Effector CD4-positive, alpha-beta T cell (primary cell): ENCODE measurements around the gene NTNG1.

Experiments used
- DNase-seq: peaks from one replicate; pipeline ENCODE4 v3.0.0-alpha.2; 2020

NTNG1 gene

DNA sequence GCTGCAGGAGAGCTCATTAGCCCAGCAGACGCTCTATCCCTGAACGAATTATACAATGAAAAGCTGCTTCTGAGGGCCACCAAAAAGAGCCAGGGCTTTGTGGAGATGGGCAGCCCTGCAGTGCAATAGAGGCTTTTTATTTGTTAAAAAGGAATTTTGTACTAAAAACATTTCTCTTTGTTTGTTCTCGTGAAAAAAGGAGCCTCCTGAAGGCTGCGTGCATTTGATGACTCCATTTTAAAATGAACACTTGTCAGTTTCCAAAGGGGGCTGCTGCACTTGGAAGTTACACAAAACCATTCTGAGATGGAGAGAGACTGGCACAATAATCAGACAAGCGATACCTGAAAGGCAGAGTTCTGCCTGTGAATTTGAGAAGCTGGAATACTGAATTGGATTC is 202.8 kb downstream of the NTNG1 start:
- DNase-seq, result no peak

DNA sequence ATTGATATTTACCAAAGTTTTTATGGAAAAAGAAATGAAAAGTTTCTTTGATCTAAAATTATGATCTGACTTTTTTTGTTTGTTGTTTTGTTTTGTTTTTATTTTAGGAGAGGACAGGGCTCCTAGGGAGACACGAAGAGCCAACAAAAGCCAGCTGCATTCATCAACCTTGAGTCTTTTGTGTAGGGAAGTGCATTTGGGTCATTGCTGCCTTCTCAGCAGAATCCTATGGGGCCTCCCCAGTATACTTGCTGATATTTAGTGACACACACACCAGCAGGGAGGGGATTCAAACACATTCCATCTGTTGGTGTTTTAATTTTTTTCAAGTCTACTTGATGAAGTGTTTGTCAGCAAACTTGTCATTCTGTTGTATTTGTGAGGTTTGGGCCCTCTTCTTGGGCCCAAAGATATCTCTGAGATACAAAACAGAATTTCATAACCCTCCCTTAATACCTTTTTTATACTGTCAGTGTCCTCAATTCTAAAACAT is 203.5 kb downstream of the NTNG1 start:
- no peak for DNase-seq

DNA sequence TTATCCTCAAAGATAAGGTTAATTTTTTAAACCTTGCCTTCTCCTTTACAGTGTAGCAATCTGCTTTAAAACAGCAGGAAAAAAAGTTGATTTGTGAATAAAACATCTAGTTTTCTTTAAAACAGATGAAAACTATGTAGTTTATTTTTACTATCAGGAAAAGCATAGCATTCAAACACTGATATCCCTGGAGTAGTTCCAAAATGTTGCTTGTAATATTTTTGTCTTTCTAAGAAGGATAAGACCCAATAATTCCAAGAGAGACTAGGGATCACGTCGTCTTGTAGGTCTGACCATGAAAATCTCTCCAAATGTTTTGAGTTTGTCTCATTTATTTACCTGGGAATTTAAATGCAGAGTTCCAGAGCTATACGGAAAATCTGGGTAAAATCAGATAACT is 204.0 kb downstream of the NTNG1 start:
- no peak for DNase-seq

DNA sequence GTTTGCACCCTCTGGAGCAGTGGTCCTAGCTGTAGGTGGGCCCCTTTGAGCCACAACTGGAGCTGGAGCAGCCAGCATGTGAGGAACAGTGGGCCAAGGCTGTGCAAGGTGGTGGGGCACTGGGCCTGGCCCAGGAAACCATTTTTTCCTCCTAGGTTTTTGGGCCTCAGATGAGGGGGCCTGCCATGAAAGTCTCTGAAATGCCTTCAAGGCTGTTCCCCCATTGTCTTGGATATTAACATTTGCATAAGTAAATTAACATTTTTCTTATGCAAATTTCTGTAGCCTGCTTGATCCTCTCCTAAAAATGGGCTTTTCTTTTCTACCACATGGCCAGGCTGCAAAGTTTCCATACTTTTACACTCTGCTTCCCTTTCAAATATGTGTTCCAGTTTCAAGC is 212.0 kb downstream of the NTNG1 start:
- DNase-seq, result no peak

DNA sequence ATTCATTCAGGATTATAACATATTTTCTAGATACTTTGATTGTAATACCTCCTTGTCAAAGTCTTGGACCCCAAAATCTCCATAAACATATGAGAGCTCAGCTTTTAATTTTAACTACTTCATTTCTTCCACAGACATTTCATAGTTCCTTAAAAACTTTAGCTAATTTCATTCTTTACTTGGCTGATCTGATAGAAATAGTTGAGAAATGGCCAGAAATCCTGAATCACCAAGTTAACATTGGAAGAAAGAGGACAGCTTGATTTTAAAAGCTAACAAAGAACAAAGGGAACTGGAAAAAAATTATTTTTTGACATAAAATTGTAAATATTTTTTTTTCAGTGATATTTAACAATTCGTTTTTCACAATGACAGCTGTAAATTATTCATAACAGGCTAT is 216.5 kb downstream of the NTNG1 start:
- no peak for DNase-seq

DNA sequence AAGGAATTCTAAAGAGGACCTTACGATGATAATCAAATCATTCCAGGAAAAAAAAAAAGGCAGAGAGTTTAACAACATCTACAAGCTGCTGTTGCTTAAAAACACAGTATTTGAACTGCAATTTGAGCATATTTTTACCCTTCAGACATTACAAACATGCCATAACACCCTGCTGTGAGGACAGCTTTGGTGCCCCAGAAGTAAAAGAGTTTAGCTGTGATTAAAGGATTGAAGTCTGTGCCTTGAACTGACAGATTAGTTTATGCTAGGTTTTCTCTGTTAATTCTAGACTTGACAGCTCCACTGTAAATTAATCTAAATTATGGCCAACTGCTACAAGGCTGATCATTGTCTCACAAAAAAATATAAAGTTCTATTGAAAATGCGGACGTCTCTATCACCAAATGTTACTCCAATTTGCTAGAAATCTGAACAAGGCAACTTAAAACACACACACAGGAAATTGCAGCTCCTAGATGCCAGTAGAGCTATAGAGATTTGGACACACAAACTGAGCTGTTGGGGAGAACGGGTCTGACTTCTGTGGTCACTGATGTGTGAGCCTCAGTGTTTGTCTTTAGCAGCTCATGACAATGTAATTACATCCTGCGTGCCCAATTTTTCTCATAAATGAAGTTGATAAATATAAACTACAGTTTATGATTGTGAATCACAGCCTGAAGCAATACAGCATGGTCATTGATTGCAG is 217.9 kb downstream of the NTNG1 start:
- DNase-seq, result no peak

DNA sequence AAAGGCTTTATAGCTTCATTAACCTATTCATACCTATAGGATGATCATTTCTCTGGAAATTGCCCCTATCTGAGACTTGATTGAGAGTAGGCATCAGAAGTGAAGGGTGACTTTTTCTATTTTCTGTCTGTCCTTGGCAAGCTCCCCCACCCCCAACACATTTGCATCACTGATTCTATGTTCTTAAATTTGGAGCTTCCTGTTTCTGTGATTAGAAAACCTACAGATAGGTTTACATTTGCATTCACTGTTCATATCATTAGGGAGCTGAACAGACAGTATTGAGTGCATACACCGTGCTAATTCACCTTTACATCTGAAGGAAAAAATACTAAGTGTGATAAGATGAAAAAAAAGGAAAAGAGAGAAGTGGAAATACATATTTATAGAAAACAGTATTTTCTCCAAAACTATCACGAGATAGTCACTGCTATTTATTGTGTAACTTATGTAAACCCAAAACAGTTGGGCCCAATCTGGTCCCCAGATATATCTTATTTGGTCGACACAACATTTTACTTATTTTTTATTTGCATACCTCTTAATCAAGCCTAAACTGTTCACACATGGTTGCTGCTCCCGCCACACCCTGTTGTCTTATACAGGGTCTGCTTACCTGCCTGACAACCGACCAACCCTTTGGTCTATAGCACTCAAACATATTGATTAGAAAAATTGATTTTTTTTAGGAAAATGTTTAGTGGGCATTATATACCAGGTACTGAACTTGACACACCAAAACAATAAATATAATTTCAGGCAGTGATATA is 218.8 kb downstream of the NTNG1 start:
- no peak for DNase-seq

DNA sequence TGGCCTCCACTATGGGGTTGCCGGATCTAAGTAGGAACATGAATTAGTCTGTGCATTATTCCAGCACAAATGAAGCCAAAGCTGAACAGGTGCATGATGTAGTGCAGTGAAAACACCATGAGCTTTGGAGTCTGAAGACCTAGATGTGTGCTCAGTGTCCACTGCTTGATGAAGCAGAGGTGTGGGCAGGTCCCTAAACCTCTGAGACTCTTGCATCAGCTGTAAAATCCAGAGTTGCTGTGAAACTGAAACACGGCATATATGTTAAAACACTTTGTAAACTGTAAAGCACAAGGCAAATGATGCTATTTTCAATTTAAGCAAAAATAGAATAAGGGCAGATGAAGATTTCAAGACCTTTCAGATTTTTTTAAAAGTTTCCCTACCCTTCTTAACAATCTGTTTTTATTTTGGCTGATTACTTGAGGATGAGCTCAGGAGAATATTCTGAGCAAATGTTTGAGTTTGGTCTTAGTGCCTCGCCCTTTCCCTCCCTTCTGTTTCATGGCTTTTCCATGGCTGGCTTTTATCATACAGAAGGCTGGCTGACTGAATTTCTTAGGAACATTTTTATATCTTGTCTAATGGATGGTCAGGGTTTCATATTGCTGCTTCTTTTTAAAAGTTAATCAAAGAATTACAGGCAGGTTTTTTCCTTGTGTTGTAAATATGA is 221.8 kb downstream of the NTNG1 start:
- no peak for DNase-seq

DNA sequence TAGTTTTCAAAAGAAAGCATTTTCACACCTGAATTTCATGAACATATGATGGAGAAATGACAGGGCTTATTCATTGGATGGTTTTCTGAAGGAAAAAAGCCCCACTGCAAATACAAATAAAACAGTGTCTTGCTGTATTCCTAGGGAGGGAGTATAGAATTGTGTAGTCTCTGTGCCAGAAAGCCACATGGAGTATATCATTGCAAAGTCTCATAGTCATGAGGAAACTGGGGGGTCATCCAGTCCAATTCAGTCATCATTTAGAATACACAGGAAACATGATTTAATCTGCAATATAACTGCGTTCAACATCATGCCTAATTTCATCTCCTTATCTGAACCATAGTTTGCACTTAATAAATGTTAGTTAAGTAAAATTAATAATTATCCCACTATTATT is 222.3 kb downstream of the NTNG1 start:
- no peak for DNase-seq

DNA sequence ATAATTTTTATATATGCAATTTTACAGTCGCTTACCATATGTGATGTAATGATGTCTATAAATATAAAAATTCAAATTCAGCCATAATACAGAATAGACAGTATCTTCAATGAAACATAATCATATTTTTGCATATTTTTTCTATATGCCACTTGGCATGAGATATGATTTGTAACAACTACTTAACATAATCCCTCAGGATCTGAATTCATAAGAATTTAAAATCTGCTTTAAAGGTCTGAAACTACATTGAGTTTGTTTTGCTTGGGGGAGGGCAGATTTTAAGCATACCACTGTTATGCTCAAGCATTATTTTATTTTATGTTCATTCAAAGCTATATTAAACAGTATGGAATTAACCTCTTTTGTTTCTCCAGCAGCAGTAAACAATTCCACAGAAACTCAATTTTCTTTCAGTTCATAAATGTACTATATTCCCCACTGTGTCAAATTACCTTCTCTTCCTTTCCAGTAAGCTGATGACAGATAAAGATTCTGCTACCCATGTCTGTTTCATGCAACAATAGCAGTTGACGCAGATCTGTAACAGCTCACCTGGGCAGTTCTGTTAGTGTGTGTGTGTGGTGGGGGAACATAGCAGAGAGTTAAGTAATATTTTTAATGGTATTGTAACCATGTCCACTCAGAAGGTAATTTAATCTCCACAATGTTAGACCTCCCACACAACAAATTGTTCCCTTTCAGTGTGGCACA is 224.8 kb downstream of the NTNG1 start:
- no peak for DNase-seq

DNA sequence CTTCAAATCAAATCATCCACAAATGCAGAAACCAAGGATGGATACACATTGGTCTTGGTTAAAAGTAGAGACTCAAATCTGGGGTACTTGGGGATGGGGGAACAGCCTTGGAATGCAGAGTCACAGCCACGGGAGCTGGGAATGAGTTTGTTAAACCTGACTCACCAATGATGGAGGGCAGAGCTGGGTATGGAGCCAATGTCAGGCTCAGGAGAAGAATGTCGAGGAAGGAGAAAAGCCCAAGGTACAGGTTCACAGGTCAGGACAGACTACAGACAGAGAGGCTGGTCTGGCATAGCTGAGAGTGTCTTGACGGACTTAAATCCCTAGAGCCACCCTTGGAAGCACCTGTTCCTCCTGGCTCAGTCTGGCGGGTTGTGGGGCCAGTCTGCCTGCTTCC is 237.6 kb downstream of the NTNG1 start:
- DNase-seq, result no peak

DNA sequence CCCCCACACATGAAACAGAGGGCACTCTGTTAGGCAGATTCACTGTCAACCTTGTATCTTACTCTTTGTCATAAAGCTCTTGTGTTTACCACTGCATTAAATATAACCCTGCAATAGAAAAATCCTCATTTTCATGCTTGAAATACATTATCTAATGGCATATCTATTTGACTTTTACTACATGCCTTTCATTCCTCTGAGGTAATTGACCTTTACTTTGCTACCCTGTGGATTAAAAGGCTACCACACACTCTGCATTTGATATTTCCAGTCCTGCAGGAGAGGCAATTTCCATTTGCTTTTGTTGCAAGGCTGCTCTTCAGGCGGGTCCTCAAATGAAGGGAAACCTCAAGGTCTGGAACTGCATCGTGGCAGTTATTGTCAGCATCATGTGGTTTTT is 238.0 kb downstream of the NTNG1 start:
- DNase-seq, result no peak

DNA sequence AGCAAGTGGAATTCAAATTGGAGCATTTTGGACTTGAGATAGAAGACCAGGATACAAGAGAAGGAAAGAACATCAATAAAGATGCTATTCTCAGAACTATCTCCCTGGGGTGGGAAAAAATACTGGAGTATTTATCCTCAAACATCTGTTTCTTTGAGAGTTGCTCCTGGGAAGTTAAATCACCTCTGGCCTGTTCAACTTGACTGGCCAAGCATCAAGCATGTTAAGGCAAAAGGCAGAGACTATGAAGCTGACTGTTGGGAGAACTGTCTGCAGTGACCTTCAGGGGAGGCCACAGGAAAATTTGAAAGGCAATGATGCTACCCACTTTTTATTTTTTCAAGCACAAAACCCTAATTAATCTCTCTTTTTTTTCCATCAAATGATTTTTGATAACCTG is 239.0 kb downstream of the NTNG1 start:
- no peak for DNase-seq

DNA sequence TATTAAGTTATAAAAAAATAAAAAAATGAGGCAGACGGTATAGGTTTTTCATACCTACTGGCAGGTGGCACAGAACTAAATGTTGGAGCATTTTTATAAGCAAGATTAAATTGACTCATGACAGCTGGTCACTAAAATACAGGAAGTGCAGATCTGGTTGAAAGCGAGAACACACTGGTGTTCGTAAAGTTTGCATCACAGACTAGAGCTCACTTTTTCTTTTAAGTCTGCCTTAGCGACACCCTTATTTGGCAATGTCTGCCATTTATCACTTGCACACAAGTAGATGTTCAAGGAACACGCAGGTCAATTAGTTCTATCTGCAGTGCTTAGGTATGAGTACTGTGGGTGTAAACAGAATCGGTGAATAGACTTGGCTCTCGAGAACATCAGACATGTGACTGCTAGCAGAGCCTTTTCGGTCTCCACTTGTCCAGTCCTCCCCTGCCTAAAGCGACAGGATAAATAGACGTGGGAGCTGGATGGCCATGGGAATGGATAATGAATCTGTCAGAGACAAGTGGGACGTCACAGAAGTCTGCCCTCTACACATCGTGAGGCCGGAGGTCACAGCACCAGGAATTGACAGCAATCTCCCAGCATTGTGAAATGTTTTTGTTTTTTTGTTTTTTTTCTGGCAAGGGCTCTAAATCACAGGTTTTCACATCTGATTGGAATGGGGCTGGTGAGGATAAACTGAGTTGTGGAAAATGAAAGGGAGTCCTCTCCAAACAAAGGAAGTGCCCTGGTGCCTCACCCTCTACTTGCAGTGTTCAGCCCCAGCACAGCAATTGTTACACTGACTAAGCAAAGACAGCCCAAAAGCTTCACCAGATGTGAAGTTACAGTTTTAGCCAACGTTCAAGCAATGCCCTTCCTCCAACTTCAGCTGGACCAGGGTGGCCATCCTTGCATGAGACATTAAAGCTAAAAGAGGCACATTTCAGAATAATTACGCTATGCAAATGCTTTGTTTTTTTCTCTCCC is 248.9 kb downstream of the NTNG1 start:
- no peak for DNase-seq

DNA sequence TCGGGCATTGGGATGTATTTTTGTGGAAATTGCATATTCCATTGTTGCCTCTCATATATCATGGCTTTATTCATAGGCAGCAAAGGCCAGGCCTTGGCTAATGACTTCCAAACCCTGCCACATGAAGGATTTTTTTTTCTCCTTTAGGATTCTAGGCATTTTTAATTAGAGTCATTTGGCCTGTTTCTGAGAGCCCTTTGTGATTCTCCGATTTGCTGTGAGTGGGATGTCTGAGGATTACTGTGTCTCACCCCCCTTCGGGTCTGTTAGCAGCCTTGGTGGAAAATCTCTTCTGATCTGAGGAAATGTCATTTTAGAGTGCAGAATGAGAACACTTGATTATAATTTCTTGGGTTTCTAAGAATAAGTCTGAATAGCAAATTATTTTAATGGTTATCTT is 253.5 kb downstream of the NTNG1 start:
- DNase-seq, result no peak

DNA sequence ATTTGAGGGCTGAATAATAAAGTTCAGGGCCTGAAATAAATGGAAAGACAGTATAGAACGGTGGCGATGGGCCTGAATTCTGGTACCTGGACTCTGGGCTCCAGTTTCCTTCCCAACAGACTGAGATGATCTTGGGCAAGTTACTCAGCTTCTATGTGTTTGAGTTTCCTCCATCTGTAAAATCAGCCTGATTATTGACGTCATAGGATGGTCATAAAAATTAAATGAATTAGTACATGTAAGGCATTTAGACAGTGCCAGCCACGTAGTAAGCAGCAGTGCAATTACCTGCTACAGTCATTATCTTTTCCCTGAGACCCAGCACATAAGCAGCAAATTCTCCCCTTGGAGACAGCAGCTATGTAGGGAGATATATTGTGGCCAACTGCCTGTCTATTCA is 260.9 kb downstream of the NTNG1 start:
- no peak for DNase-seq

DNA sequence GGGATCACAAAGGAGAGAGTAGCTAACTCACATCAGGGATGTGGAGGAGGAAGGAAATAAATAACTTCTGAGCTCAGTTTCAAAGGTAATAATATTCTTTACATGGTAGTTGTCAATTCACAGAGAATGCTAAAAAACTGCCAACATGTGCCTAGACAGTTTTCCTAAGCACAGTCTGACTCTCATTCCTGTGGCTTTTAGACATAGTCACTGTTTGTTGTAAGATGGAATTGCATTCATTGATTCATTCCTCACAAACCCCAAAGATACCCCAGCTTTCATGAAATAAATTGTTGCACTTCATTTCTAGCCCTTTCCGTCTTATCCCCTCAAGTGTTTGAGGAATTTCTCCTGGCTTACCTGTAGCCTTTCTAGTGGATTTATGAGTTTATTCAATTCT is 263.9 kb downstream of the NTNG1 start:
- no peak for DNase-seq

DNA sequence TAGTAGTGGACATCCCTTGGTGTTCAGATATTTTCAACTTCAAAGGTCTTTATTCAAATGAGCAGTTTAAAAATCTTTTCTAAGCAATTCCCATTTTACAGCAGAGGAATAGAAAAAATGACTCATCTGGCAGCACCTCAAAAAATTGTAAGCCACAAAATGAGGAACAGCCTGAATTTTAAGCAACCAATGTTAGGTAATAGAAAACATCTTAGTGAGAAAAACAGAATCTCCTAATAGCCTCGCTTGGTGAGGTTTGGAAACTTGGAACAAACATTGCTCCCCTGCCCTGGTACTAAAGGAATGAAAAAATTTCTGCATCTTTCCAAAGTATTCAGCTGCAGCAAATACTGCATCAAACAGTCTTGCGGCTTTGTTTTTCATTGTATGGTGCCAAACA is 264.4 kb downstream of the NTNG1 start:
- no peak for DNase-seq

DNA sequence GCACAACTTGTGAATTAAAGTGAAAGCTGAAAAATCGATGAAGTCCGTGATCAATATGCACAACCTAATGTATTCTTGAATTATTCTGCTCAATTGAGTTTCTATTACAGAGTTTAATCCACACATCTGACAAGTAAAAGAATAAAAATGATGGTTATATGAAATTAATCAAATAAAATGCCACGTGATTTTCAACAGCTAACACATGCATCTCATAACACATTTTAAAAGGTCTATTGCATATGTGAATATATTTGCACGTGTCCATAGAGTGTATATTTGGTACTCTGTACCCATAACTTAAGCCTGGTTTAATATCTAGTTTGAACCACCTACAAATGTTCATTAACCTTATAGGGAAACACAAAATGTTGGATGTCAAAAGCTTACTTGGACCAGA is 266.2 kb downstream of the NTNG1 start:
- DNase-seq, result no peak

DNA sequence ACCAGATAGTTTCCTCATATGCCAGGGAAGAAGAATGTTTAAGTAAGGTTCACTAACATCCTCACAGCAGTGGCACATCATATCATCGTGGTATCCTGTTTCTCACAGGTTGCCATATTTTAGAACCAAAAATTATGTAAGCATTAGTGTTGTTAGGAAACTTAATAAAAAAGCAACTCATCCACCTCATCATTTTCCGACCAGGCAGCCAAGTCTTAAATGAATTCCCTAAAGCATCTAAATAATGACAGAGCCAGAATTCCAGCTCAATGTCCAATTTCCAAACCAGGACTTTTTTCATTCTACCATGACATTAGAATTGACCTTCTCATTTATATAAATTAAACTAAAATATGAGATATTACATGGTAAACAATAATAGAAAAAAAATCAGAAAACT is 272.7 kb downstream of the NTNG1 start:
- no peak for DNase-seq

DNA sequence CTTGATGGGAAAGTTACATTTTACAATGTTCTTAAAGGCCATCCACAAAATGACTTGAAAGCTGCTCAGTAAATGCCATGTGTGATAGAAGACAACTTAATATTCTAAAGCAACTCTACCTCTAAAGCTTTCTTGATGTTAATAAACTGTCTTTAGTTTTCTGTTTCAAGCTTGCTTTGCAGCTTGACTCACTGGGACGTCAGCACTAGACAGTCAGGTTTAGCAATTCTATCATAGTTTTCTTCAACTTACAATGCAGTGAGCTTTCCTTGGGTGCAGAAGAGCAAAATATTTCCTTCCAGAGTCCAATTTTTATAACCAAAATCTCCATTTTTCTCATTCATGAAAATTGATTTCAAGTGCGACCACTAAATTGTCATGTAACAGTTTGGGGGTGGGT is 273.1 kb downstream of the NTNG1 start:
- no peak for DNase-seq

DNA sequence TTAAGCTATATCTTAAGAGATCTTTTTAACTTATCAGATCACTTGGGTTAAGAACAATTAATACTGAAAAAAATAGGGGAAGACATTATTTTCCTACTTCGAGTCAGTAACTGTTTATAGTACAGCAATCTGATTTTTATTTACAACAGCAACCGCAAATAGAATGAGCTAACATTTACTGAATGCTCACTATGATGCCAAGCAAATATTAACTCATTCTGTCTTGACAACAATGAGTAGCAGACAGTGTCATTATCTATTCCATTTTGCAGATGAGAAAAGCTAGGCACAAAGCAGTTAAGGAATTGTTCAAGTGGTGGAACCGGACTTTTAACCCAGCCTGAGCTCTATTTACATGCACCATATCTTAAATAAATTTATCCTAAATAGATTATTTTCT is 273.7 kb downstream of the NTNG1 start:
- no peak for DNase-seq
